Bronchial epithelial cell (primary cell): ENCODE results near the gene TXLNG. TPM values are rescaled to one million over a fixed set of nuclear protein-coding genes. Genes with fewer than 3 reads are reported as not detected.

Experiments used
- DNase-seq: peaks from one replicate; pipeline ENCODE4 v3.0.0-alpha.2; 2010; ENCODE audit warnings: low read depth
- FAIRE-seq: peaks from 2 replicates; lab custom pipeline; 2011; peaks lifted over from hg19 to GRCh38; lab: Jason Lieb, UNC
- H3K27me3 ChIP-seq: 2 replicates; pipeline ENCODE4 v1.5.1; 2011; ENCODE audit warnings: low read length; ENCODE audit not compliant: control insufficient read depth, insufficient read depth
- H3K36me3 ChIP-seq: 2 replicates; pipeline ENCODE4 v1.5.1; 2011; ENCODE audit warnings: low read length; ENCODE audit not compliant: control insufficient read depth, insufficient read depth
- H3K4me3 ChIP-seq: 2 replicates; pipeline ENCODE4 v1.5.1; 2011; ENCODE audit warnings: mild to moderate bottlenecking, low read depth, low read length, control low read depth
- total RNA-seq: library from RNA; depleted of rRNA; stranded (reverse); fragments of >200 nt; gene quantifications from 2 replicates; pipeline ENCODE4 v1.2.1, GENCODE V29; 2014
- TF ChIP-seq, protein P1 (sequence below): IDR thresholded peaks from 2 replicates; pipeline ENCODE4 v1.5.1; 2011; ENCODE audit warnings: mild to moderate bottlenecking, moderate library complexity, low read length, control low read depth, inconsistent platforms; ENCODE audit not compliant: insufficient read depth, severe bottlenecking

TXLNG gene
- total RNA-seq, 1 donor from 2014 or later: 7.6 TPM

DNA sequence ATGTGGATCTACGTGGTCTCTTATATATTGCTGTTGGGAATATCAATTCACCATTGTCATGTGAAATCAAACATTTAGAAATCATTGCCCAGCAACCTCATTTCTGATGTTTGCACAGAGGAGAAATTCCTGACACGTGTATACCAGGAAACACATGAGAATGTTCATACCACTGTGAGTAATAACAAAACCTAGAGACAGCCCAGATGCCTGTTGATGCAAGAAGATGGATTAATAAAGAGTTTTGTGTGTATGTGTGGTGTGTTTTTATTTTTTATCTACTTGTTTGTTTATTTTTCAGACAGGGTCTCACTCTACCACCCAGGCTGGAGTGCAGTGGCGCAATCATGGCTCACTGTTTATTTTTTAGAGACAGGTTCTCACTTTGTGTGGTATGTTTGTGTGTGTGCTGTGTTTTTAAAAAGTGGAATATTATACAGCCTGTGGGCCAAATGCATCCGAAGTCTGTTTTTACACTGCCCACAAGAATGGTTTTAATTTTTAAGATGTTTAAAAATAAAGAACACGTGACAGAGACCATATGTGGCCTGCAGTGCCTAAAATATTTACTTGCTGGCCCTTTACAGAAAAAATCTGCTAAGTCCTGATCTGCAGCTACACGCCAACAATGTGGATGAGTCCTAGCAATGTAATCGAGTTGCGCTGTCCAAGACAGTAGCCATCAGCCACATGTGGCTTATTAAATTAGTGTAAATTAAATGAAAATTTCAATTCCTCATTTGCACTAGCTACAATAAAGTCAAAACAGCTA, 39.2 kb downstream of the TXLNG start:
- FAIRE-seq: no peak
- H3K36me3 ChIP-seq: no peaks in the 10 kb centered on the region
- TF ChIP-seq, protein P1, sequence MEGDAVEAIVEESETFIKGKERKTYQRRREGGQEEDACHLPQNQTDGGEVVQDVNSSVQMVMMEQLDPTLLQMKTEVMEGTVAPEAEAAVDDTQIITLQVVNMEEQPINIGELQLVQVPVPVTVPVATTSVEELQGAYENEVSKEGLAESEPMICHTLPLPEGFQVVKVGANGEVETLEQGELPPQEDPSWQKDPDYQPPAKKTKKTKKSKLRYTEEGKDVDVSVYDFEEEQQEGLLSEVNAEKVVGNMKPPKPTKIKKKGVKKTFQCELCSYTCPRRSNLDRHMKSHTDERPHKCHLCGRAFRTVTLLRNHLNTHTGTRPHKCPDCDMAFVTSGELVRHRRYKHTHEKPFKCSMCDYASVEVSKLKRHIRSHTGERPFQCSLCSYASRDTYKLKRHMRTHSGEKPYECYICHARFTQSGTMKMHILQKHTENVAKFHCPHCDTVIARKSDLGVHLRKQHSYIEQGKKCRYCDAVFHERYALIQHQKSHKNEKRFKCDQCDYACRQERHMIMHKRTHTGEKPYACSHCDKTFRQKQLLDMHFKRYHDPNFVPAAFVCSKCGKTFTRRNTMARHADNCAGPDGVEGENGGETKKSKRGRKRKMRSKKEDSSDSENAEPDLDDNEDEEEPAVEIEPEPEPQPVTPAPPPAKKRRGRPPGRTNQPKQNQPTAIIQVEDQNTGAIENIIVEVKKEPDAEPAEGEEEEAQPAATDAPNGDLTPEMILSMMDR: no peak
- no peaks in the 10 kb centered on the region for H3K27me3 ChIP-seq
- no peak overlapping the region for H3K4me3 ChIP-seq
- DNase-seq: peak; percentile 78

DNA sequence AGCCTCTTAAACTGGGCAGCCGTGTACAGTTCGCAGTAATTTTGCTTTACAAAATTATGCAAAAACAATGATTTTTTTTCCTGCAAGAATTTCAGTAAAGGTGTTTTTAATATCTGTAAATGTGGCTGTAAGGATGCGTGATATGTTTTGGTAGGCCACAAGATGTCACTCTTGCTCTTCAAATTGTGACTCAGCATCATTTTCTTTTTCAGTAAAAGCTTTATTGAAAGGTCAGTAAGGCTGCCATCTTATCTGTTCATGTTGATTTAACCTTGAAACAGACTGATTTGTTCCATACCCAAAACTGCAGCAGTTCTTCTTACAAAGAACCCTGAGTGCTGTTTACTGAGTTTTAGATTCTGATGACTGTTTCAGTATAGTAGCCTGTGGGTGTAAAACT, 39.9 kb downstream of the TXLNG start:
- DNase-seq (peak; percentile 43), FAIRE-seq (no peak)
- Histone ChIP-seq H3K4me3 (no peak overlapping the region), H3K36me3 (no peaks in the 10 kb centered on the region), H3K27me3 (no peaks in the 10 kb centered on the region)
- TF ChIP-seq, protein P1: peak; percentile 35

DNA sequence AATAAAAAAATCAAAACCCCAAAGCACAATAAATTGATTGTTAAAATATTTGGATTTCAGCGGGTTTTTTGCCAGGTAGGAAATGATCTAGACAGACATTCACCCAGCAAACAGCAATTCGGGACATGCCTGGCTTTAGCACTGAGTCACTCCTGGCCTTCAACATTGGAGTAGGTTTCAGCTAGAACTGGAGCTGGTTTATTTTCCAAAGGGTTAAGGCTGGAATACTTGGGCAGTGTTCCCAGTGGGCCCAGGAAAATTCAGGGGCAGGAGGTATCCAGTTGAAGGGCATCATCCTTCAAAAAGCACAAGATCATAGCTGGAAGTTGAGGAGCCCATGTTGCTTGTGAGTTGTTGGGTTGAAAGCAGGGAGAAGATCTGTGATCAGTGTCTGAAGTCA, 41.0 kb downstream of the TXLNG start:
- DNase-seq: peak; percentile 72
- FAIRE-seq: no peak
- H3K4me3 ChIP-seq: no peak overlapping the region

DNA sequence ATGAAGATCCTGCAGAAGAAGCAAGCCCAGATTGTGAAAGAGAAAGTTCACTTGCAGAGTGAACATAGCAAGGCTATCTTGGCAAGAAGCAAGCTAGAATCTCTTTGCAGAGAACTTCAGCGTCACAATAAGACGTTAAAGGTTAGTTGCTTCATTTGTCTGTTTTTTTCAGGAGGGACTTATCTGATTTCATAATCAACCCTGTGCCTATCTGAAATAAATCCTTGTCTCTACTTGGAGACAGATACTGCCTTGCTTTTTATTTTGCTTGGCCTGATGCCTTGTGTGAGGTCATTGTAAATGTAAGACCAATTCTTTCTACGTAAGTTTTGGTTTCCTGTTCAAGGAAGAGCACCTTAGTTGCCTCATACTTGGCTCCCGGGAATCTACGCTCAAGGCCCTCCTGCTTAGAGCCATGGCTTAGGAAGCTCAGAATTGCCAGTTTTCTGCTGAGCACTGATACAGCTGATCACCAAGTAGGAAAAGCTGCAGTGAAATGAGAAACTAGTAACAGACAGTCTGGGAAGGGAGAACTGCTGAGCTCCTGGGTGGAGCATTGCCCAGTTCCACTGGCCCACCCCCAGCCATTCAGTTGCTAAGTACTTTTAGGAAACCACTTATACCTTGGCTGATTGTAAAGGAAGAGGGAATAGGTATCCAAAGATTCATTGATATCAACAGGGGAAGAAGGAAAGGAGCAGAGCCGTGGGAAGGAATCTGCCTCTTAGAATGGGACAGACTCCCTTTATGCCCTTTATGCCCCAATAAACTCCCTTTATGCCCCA, 42.0 kb downstream of the TXLNG start:
- Histone ChIP-seq H3K27me3 (no peaks in the 10 kb centered on the region), H3K36me3 (no peaks in the 10 kb centered on the region), H3K4me3 (no peak overlapping the region)
- TF ChIP-seq, protein P1: no peak
- FAIRE-seq (no peak), DNase-seq (peak; percentile 76)

More for the DNA sequence above, 41.0 kb downstream of the TXLNG start:
- Histone ChIP-seq H3K27me3 (no peaks in the 10 kb centered on the region), H3K36me3 (no peaks in the 10 kb centered on the region)
- TF ChIP-seq, protein P1: no peak

DNA sequence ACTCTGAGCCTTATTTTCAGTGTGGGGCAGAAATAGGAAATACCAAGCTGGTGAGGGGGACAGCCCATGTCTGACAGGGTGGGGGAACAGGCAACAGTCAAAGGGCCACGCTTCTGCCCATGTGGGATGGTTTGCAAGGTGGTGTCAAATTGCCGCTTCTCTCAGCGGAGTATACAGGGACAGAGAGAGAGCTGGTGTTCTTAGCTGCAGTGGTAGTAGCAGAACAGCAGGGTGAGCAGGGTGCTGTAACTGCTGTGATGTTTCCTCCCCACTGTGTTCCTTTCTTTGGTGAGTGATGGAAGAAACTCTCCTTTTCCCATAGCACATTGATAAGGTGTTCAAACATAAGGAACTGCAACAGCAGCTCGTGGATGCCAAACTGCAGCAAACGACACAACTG, 46.0 kb downstream of the TXLNG start:
- DNase-seq (no peak), FAIRE-seq (no peak)
- Histone ChIP-seq H3K36me3 (no peaks in the 10 kb centered on the region), H3K4me3 (no peak overlapping the region), H3K27me3 (no peaks in the 10 kb centered on the region)
- TF ChIP-seq, protein P1: no peak
